NCI-H2029 (cell line): ENCODE results near the gene SUCO.
"Not testable (repeated sequence)": the region's sequence is repeated elsewhere in the genome, so short reads cannot be mapped to it uniquely, and the experiment has no call there.

Source experiments
- DNase-seq: peaks from one replicate; lab custom pipeline; 2025; lab: John Stamatoyannopoulos, UW

The SUCO gene

DNA sequence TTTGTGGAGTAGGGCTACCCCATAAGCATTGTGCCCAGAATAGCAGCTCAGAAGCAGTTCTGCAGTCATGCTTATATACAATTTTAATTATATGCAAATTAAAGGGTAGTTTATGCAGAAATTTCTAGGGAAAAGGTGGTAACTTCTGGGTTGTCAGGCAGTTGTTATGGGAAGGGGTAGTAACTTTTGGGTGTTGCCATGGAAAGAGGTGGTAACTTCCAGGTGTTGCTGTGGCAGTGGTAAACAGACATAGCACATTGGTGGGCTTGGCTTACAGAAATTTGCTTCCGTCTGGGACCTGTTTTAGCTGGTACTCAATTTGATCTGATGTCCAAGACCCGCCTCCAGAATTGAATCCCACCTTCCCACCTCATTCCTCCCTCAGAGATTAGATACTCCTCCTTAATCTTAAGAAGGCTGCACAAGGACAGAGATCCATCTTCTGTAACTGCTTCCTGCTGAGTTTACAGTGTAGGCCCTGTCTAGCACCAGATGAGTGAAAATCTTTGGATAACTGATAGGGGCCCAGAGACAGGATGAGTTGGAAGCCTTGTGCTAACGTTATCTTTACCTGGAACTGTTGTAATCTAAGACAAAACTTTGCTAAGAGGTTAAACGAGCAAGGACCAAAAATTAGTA is 26.7 kb downstream of the SUCO start:
- no peak for DNase-seq

DNA sequence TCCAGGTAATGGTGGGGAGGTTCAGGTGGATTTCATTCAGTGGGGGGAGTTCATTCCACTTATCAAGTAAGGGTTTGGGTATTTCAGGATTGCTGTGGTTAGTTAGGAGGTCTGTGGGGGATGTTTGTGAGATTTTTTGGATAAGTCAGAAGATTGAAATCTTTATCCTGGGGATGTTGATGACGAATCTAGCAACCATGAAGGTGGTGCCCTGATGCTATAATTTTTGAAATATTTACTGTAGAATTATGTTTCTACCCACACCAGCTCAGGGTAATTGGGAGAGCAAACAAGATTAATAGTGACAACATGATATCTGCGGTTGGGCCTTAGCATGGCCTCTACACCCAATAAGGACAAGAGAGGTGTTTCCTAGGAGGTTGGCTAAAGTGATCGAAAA is 28.3 kb downstream of the SUCO start:
- no peak for DNase-seq

DNA sequence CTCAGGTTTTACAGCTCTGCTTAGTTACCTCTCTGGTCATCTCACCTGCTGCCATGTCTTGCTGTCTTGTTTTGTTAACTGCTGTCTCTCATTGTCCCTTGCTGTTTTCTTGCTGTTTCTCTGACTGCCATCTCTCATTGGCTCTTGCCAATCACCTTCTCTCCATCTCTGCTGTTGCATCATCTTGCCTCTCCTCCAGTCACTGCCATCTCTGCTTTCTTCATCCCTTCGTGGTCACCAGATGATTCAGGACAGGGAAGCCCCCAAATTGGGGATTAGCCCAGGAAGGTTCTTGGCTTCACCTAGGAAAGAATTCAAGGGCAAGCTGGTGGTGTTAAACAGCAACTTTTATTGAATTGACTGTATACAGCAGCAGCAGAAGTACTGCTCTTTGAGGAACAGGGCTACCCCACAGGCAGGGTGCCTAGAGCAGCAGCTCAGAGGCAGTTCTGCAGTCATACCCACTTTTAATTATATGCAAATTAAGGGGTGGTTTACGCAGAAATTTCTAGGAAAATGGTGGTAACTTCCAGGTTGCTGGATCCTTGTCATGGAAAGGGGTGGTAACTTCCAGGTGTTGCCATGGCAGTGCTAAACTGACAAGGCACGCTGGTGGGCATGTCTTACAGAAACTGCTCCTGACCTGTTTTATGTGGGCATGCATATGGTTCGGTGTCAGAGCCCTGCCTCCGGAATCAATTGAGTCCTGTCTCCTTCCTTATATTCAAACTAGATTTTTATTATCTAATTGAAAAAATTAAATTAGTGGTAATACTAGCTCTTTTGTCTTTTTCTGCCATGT is 33.4 kb downstream of the SUCO start:
- DNase-seq, result no peak

DNA sequence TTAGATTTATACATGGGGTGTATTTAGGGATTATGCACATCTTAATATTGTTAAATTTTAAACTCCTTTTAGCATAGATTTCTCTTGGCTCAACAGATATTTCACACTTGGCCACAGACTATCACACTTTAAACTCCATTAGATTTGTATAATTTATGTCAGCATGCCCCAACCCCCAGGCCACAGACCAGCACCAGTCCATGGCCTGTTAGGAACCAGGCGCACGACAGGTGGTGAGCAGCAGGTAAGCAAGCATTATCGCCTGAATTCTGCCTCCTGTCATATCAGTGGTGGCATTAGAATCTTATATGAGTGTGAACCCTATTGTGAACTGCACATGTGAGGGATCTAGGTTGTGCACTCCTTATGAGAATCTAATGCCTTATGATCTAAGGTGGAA is 34.8 kb downstream of the SUCO start:
- DNase-seq, result no peak

DNA sequence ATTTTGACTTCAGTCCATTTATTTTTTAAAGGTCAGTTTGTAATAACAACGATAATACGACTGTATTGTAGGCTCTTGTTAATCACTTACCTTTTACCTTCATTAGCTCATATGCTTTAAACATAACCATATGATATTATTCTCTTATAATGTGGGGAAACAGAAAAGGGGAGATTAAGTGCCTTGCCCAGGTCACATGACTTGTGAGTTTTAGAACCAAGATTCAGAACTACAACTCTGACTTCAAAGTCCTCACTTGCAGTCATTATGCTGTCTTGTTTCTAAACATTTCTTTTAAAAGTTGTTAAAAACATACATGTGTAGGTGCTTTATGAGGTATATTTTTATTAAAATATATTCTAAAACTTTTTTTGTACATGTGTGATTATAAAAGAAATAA is 41.1 kb downstream of the SUCO start:
- DNase-seq, result no peak

DNA sequence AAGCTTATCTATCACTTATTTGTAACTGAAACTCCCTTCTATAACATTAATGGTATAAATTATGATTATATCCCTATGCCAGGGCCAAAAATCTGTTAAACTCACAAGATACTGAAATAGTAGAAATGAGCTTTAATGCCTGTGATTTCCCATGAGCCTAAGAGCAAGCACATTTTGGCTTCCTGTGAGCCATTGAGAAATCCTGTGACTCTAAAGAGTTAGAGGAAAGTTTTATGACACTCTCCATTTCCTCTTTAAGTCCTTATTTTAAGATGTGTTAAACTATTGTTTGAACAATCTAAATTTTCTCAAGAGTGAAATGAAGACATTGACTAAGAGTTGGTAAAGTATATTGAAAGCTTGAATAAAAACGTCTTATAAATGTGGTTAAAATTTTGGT is 45.6 kb downstream of the SUCO start:
- DNase-seq, result no peak

DNA sequence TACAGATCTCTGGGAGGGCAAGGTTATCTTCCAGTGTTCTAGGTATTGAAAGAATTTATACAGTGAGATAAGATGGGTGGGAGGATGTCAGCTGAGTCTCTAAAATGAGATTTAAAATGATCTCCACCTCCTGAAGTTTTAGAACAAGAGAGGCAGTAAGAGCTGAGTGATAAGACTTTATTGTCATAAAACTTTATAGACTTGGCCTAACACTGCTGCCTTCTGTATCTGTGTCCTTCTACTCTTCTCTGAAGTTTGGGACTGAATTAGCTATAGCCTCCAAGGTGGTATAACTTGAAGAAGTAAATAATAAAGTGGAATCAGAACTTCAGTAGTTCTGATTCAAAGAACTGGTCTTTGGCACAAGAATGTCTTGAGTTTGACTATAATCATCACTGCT is 48.3 kb downstream of the SUCO start:
- DNase-seq, result no peak

DNA sequence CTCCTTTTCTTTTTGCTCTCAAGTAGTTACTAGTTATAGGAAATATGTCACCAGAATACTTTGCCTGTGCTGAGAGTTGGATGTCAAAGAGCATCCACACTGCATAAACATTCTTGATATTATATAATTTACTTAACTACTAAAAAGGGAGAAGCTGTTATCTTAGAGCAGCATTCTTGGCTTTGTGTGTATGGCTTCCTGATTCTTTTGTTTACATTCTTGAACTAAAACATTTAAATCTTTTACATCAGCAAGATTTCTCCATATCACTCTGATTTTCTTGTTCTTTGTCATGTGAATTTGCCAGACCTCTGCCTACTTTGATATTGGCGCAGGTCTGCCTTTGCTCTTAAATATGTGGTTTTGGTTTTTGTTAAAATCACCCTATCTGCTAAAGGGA is 48.8 kb downstream of the SUCO start:
- no peak for DNase-seq

DNA sequence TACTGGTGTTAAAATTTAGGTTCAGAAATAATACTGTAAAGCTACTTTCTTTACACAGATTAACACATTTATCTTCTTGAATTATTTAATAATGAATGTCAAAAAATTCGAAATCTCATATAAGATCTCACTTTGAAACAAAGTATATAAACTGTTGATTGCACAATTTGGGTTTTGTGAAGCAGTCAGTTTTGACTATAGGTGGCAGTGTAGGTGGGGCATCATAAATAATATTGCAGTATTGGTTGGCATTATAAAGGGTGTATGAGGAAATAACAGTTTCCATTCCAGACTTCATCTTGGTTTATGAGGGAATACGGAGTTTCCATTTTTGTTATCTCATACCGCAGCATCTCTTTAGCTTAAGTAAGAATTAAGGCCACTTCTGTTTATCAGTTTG is 49.9 kb downstream of the SUCO start:
- no peak for DNase-seq

DNA sequence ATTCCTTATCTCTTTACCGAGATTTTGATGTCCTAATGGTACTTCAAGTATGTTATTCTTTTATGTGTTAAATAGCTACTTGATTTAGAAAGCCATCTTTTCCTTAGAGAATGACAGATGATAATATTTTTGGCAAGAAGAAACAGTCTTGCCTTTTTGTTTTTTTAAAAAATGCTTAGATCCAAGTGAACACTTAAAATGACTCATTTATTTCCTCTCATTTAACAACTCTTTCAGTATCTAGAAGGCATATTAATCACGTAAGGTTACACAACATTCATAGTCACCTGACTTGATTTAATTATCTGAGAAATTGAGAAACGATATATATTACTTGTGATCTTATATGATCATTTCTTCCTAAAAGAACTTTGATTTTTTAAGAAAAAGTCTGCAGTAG is 52.4 kb downstream of the SUCO start:
- no peak for DNase-seq

DNA sequence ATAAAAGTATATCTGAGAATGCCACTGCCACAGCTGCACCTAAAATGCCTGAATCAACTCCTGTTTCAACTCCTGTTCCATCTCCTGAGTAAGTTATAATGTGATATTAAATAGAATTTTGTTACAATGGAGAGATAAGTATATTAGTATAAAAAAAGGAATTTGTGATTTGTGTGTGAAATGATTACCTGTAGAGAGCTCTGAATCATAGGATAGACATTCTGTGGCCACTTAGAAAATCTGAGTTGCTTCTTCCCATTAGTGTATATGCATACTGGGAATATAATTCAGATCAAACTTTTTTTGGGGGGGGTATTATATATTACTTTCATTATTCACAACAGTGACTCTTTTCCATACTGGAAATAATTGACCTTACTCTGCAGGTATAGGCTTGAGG is 52.9 kb downstream of the SUCO start:
- no peak for DNase-seq

DNA sequence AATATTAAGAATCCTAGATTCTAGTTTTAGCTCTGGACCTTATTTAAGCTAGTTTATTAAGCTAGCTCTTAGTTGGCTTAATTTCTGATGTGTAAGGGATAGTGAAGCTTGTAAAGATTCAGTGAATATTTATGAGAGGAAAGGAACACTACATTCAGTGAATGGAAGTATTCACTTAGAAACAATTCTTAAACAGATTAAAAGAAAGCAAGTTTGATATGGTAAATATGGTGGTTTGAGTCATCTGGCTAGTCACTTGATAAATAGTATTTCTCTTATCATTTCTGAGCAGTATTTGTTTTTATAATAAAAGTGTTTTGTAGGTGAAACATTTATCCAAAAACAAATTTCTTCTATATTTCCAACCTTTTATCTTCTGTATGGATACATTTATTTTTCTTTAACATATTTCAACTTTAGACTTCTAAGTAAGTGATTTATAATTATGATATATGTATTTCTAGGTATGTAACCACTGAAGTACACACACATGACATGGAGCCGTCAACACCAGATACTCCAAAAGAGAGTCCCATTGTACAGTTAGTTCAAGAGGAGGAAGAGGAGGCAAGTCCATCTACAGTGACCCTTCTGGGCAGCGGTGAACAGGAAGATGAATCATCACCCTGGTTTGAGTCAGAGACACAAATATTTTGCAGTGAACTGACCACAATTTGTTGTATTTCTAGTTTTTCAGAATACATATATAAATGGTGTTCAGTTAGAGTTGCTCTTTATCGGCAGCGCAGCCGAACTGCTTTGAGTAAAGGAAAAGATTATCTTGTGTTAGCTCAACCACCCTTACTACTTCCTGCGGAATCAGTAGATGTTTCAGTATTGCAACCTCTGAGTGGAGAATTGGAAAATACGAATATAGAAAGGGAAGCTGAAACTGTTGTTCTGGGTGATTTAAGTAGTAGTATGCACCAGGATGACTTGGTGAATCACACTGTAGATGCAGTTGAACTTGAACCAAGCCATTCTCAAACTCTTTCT is 55.6 kb downstream of the SUCO start:
- no peak for DNase-seq

DNA sequence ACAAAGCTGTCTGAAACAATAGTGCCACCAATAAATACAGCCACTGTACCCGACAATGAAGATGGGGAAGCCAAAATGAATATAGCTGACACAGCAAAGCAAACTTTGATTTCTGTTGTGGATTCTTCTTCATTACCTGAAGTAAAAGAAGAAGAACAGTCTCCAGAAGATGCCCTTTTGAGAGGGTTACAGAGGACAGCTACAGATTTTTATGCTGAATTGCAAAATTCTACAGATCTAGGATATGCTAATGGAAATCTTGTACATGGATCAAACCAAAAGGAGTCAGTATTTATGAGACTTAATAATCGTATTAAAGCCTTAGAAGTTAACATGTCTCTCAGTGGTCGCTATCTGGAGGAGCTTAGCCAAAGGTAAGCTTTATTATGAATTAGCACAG is 56.6 kb downstream of the SUCO start:
- no peak for DNase-seq

DNA sequence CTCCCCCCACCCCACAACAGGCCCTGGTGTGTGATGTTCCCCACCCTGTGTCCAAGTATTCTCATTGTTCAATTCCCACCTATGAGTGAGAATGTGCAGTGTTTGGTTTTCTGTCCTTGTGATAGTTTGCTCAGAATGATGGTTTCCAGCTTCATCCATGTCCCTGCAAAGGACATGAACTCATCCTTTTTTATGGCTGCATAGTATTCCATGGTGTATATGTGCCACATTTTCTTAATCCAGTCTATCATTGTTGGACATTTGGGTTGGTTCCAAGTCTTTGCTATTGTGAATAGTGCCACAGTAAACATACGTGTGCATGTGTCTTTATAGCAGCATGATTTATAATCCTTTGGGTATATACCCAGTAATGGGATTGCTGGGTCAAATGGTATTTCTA is 58.5 kb downstream of the SUCO start:
- DNase-seq, result not testable (repeated sequence)

DNA sequence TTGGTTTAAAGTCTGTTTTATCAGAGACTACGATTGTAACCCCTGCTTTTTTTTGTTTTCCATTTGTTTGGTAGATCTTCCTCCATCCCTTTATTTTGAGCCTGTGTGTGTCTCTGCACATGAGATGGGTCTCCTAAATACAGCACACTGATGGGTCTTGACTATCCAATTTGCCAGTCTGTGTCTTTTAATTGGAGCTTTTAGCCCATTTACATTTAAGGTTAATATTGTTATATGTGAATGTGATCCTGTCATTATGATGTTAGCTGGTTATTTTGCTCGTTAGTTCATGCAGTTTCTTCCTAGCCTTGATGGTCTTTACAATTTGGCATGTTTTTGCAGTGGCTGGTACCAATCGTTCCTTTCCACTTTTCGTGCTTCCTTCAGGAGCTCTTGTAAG is 62.1 kb downstream of the SUCO start:
- DNase-seq, result not testable (repeated sequence)

DNA sequence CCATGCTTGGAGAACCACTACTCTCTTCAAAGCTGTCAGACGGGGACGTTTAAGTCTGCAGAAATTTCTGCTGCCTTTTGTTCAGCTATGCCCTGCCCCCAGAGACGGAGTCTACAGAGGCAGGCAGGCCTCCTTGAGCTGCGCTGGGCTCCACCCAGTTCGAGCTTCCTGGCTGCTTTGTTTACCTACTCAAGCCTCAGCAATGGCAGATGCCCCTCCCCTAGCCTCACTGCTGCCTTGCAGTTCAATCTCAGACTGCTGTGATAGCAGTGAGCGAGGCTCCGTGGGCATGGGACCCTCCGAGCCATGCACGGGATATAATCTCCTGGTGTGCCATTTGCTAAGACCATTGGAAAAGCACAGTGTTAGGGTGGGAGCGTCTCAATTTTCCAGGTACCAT is 63.8 kb downstream of the SUCO start:
- not testable (repeated sequence) for DNase-seq

DNA sequence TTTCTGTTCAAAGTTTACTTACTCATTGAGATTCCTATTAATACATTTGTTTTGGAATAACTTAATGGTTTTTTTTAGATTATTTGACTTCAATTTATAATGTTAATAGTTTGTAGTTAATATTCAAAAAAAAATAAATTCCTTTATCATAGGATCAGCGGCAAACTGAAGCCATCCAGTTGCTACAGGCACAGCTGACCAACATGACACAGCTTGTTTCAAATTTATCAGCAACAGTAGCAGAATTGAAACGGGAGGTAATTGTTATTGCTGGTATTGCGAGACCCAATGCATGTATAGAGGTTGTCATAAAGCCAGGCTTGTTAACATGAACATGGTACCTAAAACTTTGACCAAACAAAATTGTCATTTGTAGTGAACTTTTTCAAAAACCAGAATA is 67.0 kb downstream of the SUCO start:
- DNase-seq, result no peak

DNA sequence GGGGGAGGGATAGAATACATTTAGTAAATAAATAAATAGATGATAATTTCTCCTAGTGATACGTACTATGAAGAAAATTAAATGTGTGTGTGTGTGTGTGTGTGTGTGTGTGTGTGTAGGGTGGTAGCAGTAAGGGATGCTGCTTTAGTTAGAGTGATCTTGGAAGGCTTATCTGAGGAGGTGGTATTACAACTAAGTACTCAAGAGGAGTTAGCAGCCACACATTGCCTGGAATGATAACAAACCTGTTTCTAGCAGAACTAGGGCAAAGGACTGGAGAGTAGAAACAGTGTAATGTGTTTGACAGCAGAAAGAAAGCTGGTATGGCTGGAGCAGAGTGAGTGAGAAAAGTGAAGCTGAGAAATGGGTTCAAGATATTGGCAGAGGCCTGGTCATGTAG is 67.7 kb downstream of the SUCO start:
- no peak for DNase-seq

DNA sequence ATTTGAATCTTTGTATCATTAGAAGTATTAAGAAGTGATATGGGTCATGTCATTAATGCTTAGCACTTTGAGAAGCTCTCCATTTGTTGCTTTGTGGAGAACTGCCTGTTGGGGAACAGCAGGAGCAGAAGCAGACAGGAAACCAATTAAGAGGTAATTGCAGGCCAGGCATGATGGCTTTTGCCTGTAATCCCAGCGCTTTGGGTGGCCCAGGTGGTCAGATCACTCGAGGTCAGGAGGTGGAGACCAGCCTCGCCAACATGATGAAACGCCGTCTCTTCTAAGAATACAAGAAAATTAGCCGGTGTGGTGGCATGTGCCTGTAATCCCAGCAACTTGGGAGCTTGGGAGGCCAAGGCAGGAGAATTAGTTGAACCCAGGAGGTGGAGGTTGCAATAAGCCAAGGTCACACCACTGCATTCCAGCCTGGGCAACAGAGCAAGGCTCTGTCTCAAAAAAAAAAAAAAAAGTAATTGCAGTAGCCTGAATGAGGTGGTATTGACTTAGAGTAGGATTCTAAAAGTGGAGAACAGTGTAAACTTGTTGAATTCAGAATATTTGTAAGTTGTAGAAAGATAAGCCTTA is 68.2 kb downstream of the SUCO start:
- DNase-seq, result no peak

DNA sequence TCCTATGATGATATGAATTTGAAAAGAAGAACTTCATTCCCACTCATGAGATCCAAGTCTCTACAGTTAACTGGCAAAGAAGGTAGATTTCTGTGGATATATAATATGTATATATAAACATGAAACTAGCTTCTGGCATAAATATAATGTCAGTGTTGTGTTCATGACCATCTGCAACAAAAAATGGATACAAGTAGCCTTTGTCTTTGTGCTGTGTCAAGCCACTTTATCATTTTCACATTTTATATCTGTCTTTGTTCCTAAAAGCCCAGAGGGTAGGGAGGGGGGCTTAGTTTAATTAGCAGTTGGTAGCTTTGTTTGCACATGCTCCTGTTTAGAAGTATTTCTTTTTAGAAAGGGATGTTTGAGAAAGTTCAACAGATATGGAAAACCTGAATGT is 69.8 kb downstream of the SUCO start:
- DNase-seq, result no peak

DNA sequence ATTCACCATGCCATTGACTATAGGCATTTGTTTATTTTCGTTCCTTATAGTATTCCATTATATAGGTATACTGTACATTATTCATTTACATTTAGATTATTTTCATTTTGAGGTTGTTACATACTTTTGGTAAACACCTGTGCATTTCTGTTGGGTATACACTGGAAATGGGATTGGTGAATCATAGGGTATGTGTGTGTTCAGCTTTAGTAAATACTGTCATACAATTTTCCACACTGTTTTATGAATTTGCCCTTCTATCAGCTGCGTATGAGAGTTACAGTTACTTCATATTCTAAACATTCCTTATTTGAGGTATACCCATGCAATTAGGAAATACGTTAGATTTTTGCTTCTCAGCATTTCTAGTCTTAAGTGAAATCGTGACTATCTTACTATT is 70.9 kb downstream of the SUCO start:
- no peak for DNase-seq

DNA sequence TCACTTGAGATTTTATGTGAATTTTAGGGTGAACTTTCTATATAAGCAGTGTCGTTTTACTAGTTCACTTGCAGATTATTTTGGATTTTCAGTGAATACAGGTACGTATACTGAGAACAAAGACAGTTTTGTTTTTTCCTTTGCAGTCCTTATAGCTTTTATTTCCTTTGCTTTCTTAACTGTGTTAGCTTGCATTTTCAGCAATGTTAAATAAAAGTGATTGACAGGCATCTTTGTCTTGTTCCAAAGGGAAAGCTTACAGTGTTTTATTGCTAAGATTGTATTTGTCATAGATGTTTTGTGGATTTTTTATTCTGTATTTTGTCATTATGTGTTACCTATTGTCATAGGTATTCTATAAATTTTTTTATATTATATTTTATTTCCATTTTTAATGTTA is 72.7 kb downstream of the SUCO start:
- DNase-seq, result no peak
